NB4 (cell line): Measurements from ENCODE around the gene PSMG3.

Experiments
- POLR2A ChIP-seq: IDR thresholded peaks from 2 replicates; pipeline ENCODE4 v1.6.1; 2011; ENCODE audit warnings: mild to moderate bottlenecking; ENCODE audit not compliant: insufficient read length; ENCODE audit errors: extremely low read depth
- TF ChIP-seq, protein P1 (sequence below): IDR thresholded peaks from one replicate; pipeline ENCODE4 v1.5.1; 2012; ENCODE audit warnings: low read depth, low read length

DNA sequence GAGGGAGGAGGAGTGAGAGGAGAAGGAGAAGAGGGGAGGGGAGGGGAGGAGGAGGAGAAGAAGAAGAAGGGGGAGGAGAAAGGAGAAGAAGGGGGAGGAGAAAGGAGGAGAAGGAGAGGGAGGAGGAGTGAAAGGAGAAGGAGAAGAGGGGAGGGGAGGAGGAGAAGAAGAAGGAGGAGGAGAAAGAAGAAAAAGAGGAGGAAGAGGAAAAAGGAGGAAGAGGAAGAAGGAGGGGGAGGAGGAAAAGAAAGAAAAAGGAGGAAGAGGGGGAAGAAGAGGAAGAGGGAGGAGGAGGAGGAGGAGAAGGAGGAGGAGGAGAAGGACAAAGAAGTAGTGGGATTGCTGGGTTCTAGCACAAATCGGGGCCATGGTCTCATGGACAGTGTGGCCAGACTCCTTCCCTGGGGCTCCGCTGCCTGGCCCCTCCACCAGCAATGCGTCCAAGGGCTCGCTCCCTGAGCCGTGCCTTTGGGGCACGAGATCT lies 43.5 kb downstream of the PSMG3 start:
- TF ChIP-seq, protein P1, sequence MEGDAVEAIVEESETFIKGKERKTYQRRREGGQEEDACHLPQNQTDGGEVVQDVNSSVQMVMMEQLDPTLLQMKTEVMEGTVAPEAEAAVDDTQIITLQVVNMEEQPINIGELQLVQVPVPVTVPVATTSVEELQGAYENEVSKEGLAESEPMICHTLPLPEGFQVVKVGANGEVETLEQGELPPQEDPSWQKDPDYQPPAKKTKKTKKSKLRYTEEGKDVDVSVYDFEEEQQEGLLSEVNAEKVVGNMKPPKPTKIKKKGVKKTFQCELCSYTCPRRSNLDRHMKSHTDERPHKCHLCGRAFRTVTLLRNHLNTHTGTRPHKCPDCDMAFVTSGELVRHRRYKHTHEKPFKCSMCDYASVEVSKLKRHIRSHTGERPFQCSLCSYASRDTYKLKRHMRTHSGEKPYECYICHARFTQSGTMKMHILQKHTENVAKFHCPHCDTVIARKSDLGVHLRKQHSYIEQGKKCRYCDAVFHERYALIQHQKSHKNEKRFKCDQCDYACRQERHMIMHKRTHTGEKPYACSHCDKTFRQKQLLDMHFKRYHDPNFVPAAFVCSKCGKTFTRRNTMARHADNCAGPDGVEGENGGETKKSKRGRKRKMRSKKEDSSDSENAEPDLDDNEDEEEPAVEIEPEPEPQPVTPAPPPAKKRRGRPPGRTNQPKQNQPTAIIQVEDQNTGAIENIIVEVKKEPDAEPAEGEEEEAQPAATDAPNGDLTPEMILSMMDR: no peak
- TF ChIP-seq POLR2A: no peak
